ENCODE results near the gene PITPNM1.

- TF ChIP-seq CTCF (IDR thresholded peaks at IDR 0.05 in 4 of 5, conservative IDR thresholded peaks at IDR 0.05 in 1 of 5) (no peak), POLR2A (IDR thresholded peaks at IDR 0.05) (no peak)
Observed at GRCh38 chr11:67468456-67468758, 36.8 kb downstream of the PITPNM1 start.
